GM12892 (cell line): Measurements from ENCODE around the gene GARRE1.
"Not testable (repeated sequence)": the region's sequence is repeated elsewhere in the genome, so short reads cannot be mapped to it uniquely, and the experiment has no call there.

Experiments used
- DNase-seq: peaks from one replicate; pipeline ENCODE4 v3.0.0; 2011; ENCODE audit not compliant: insufficient read length
- FAIRE-seq: peaks from 2 replicates; lab custom pipeline; 2011; peaks lifted over from hg19 to GRCh38; lab: Jason Lieb, UNC
- POLR2A ChIP-seq: IDR thresholded peaks from 2 replicates; pipeline ENCODE4 v1.6.1; 2011; ENCODE audit warnings: low read depth, low read length, control low read depth
- POLR2AphosphoS5 ChIP-seq: IDR thresholded peaks from 2 replicates; pipeline ENCODE4 v1.6.1; 2011; ENCODE audit warnings: low read depth, low read length, control low read depth
- TAF1 ChIP-seq: IDR thresholded peaks from 2 replicates; pipeline ENCODE4 v1.6.1; 2011; ENCODE audit warnings: low read depth, mild to moderate bottlenecking, control low read depth, low read length, borderline replicate concordance

Gene GARRE1

GRCh38 chr19:34232566-34233481, 21.5 kb upstream of the GARRE1 start:
- no peak for DNase-seq
- TF ChIP-seq POLR2A = no peak
- TF ChIP-seq TAF1 = no peak
- no peak for TF ChIP-seq POLR2AphosphoS5
- FAIRE-seq = no peak

- no peak for FAIRE-seq
- no peak for DNase-seq
- TF ChIP-seq POLR2AphosphoS5 = no peak
- no peak for TF ChIP-seq POLR2A
- no peak for TF ChIP-seq TAF1
Measured at GRCh38 chr19:34235425-34235940, 18.9 kb upstream of the GARRE1 start.

DNA sequence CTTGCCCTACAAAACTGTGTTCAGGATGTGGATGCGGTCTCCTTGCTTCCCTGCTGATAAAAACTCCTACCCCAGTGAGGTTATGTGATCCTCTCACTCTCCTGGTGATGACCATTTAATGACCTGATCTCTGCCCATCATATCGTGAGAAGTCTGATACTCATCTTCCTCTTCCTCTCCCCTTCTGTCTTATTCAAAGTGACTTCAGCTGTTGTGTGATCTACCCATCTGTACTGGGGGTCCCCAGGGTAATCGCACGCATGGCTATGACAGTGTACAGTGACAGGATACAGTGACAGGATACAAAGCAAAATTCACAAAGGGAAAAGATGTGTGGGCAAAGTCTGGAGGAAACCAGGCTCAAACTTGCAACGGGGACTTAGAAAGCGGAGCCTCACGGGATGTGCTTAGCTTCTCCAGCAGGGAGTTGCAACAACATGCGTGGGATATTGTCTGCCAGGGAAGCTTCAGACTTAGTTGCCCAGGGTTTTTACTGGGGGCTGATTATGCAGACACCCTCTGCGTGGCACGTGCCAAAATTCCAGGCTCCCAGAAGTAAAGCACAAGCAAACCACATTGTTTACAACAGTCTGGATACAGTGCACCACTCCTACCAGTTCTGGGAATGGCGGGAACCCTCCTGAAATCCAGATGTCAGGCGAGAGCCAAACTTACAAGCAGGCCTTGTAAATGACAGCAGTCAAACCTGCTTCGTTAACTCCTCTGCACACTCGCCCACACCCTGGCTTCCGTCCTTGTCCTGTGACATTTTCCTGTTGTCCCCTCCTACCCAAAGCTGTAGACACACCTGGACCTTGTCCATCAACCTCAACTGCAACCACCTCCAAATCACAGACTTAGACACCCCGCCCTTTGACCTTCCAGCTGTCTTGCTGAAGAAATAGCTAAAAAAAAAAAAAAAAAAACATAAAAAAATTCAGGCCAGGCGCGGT, 18.0 kb upstream of the GARRE1 start:
- DNase-seq = no peak
- FAIRE-seq = no peak
- TF ChIP-seq POLR2AphosphoS5 = no peak

DNA sequence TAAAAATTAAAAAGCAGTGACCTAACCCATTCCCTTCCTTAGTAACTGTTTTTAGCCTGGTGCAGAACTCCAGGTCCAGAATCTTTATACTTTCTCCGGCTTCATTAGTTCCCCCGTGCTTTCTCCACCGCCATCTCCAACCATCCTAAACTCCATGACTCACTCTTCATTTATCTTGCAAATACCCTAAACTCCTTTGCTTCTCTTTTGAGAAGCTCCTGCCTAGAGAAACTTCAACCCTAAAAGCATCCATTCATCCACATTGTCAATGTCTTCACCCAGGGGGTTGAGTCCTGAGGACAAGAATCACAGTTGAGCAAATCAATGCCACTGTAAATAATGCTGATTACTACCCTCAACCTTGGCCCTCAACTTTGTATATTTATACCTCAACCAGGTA, 17.1 kb upstream of the GARRE1 start:
- no peak for DNase-seq
- no peak for FAIRE-seq
- TF ChIP-seq POLR2A = no peak
- no peak for TF ChIP-seq TAF1
- TF ChIP-seq POLR2AphosphoS5 = no peak

DNA sequence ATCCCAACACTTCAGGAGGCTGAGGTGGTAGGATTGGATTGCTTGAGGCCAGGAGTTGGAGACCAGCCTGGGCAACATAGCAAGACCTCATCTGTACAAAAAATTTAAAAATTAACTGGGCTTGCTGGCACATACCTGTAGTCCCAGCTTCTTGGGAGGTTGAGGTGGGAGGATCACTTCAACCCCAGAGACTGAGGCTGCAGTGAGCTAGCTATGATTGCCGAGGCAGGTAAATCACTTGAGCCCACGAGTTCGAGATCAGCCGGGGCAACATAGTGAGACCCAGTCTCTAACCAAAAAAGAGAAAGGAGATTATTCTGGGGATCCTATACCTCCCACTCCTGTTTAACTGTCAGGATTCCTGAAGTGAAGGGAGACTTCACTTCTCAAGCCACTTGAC, 16.4 kb upstream of the GARRE1 start:
- FAIRE-seq (no peak), DNase-seq (no peak)
- TF ChIP-seq POLR2A = no peak
- no peak for TF ChIP-seq POLR2AphosphoS5
- TF ChIP-seq TAF1 = no peak

DNA sequence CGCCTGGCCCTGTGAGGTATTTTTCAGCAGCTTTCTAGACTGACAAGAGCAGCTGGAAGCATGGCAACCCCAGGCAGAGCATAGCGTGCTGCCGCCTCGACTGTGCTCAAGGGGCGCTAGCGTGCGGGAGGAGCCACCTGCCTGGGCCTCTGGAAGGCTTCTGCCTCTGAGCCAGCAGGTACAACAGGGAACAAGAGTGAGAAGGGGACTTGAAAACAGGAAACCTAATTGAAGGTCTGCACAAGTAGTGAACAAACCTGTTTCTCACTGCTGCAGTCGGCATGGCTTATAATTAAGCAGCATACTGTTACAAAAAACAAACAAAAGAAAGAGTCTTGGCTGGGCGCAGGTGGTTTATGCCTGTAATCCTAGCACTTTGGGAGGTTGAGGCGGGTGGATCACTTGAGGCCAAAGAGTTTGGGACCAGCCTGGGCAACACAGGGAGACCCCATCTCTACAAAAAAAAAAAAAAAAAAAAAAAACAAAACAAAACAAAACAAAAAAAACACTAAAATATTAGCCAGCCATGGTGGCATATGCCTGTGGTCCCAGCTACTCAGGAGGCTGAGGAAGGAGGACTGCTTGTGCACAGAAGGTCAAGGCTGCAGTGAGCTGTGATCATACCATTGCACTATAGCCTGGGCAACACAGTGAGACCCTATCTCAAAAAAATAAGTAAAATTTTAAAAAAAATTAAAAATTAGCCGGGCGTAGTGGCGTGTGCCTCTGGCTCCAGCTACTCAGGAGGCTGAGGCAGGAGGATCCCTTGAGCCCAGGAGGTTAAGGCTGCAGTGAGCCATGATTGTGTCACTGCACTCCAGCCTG, 12.6 kb upstream of the GARRE1 start:
- DNase-seq (no peak), FAIRE-seq (peak; percentile 5)
- TF ChIP-seq POLR2A (no peak), TAF1 (no peak), POLR2AphosphoS5 (no peak)

DNA sequence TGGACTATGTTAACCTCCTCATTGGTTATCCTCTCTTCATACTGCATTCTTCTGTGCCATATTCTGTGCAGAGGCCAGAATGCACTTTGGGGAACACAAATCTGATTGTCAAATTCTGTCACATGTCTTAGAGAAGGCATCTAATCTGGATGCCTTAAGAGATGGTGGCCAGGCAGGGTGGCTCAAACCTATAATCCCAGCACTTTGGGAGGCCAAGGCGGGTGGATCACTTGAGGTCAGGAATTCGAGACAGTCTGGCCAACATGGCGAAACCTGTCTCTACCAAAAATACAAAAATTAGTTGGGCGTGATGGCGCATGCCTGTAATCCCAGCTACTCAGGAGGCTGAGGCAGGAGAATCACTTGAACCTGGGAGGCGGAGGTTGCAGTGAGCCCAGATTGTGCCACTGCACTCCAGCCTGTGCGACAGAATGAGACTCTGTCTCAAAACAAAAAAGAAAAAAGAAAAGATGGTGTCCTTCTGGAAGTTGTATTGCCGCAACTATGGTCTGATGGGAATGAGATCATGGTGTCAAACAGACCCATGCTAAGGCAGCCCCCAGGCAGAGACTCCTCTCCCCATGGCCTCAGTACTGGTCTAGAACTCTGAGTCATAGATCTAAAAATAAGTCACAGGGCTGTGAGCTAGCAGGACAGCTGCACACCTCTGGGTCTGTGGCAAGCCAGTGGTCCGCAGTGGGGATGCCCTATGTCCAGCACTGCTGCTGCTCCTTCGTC, 11.0 kb upstream of the GARRE1 start:
- not testable (repeated sequence) for FAIRE-seq, DNase-seq

GRCh38 chr19:34243876-34244578, 10.3 kb upstream of the GARRE1 start:
- FAIRE-seq (no peak), DNase-seq (no peak)
- no peak for TF ChIP-seq TAF1
- no peak for TF ChIP-seq POLR2AphosphoS5

GRCh38 chr19:34244611-34245299, 9.6 kb upstream of the GARRE1 start:
- no peak for DNase-seq
- TF ChIP-seq POLR2A (no peak), POLR2AphosphoS5 (no peak), TAF1 (no peak)
- FAIRE-seq = no peak

DNA sequence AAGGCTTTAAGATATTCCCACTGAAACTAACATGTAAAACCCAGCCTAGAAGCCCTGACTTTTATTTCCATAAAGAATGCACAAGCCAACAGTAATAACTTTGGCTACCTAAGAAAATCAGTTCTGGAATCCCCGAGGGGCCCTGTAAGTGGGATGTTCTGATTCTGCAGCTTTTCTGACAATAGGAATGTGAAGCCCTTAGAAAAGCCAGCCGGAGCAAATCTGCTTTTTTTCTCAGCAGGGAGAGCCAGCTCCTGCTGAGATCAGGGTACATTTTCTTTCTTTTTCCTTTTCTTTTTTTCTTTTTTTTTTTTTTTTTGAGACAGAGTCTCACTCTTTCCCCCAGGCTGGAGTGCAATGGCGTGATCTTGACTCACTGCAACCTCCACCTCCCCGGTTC, 8.0 kb upstream of the GARRE1 start:
- no peak for FAIRE-seq
- no peak for TF ChIP-seq POLR2AphosphoS5
- no peak for TF ChIP-seq TAF1
- no peak for TF ChIP-seq POLR2A
- DNase-seq = no peak
